ENCODE results near the gene STXBP5L. TPM values are rescaled to one million over a fixed set of nuclear protein-coding genes. Genes with fewer than 3 reads are reported as not detected.
"Not testable (repeated sequence)": the region's sequence is repeated elsewhere in the genome, so short reads cannot be mapped to it uniquely, and the experiment has no call there.

STXBP5L gene
- total RNA-seq, 2 experiments from 2014 or later, result not detected

GRCh38 chr3:121362035-121362734, 454.2 kb downstream of the STXBP5L start:
- DNase-seq (no peak), ATAC-seq (no peak)
- POLR2A ChIA-PET, result no interaction called here
- intact Hi-C loops (cut with micrococcal nuclease), result no loop called here
- Mint-ChIP-seq H3K4me3 (no peak overlapping the region), H3K4me1 (ENCODE audit: low read depth) (no peaks in the 10 kb centered on the region), H3K27ac (no peak overlapping the region), H3K9me3 (peaks cover 6% of the 10 kb centered on the region), H3K36me3 (ENCODE audit: low read depth) (no peaks in the 10 kb centered on the region), H3K27me3 (no peaks in the 10 kb centered on the region)
- no peak for TF ChIP-seq CTCF (IDR thresholded peaks at IDR 0.05)
- CTCF ChIA-PET, result no interaction called here

- H3K27ac Mint-ChIP-seq; POLR2A ChIA-PET; DNase-seq; H3K27me3 Mint-ChIP-seq; H3K4me1 Mint-ChIP-seq (ENCODE audit: low read depth); intact Hi-C loops (cut with micrococcal nuclease); CTCF ChIA-PET; H3K36me3 Mint-ChIP-seq (ENCODE audit: low read depth); H3K4me3 Mint-ChIP-seq; H3K9me3 Mint-ChIP-seq; ATAC-seq: not testable (repeated sequence)
Measured at GRCh38 chr3:121388308-121388707, 480.3 kb downstream of the STXBP5L start.

- H3K4me3 Mint-ChIP-seq; POLR2A ChIA-PET; DNase-seq; H3K9me3 Mint-ChIP-seq; intact Hi-C loops (cut with micrococcal nuclease); H3K27ac Mint-ChIP-seq; H3K27me3 Mint-ChIP-seq; CTCF ChIA-PET; ATAC-seq; H3K4me1 Mint-ChIP-seq (ENCODE audit: low read depth); H3K36me3 Mint-ChIP-seq (ENCODE audit: low read depth): not testable (repeated sequence)
Measured at GRCh38 chr3:121395967-121396366, 488.0 kb downstream of the STXBP5L start.

- POLR2A ChIA-PET; CTCF ChIA-PET; ATAC-seq; intact Hi-C loops (cut with micrococcal nuclease); DNase-seq; H3K9me3 Mint-ChIP-seq; H3K36me3 Mint-ChIP-seq (ENCODE audit: low read depth); H3K4me1 Mint-ChIP-seq (ENCODE audit: low read depth); H3K27ac Mint-ChIP-seq; H3K27me3 Mint-ChIP-seq; H3K4me3 Mint-ChIP-seq: not testable (repeated sequence)
Measured at GRCh38 chr3:121398051-121398450, 490.0 kb downstream of the STXBP5L start.

- DNase-seq (no peak), ATAC-seq (no peak)
- intact Hi-C loops (cut with micrococcal nuclease), result no loop called here
- TF ChIP-seq CTCF (IDR thresholded peaks at IDR 0.05), result no peak
- Mint-ChIP-seq H3K4me3 (no peak overlapping the region), H3K27me3 (peaks cover 6% of the 10 kb centered on the region), H3K4me1 (ENCODE audit: low read depth) (no peaks in the 10 kb centered on the region), H3K9me3 (no peaks in the 10 kb centered on the region), H3K36me3 (ENCODE audit: low read depth) (no peaks in the 10 kb centered on the region), H3K27ac (no peak overlapping the region)
- CTCF ChIA-PET, result no interaction called here
- POLR2A ChIA-PET, result no interaction called here
Measured at GRCh38 chr3:121399820-121400219, 491.8 kb downstream of the STXBP5L start.

GRCh38 chr3:121405631-121406030, 497.6 kb downstream of the STXBP5L start:
- no peaks in the 10 kb centered on the region for H3K36me3 Mint-ChIP-seq (ENCODE audit: low read depth)
- no peaks in the 10 kb centered on the region for H3K9me3 Mint-ChIP-seq
- H3K27me3 Mint-ChIP-seq, result peaks cover 5% of the 10 kb centered on the region
- ChIA-PET CTCF (no interaction called here), POLR2A (no interaction called here)
- intact Hi-C loops (cut with micrococcal nuclease), result no loop called here
- no peak for TF ChIP-seq CTCF (IDR thresholded peaks at IDR 0.05)
- DNase-seq (no peak), ATAC-seq (no peak)
- H3K4me3 Mint-ChIP-seq, result no peak overlapping the region
- peaks cover 6% of the 10 kb centered on the region for H3K4me1 Mint-ChIP-seq (ENCODE audit: low read depth)
- H3K27ac Mint-ChIP-seq, result no peak overlapping the region

Data from activated CD8-positive, alpha-beta T cell treated with anti-CD3 and anti-CD28 coated beads for 36 hours (primary cell).